ENCODE data around the gene AMHR2. TPM values are rescaled to one million over a fixed set of nuclear protein-coding genes. Genes with fewer than 3 reads are reported as not detected.
"Not testable (repeated sequence)": the region's sequence is repeated elsewhere in the genome, so short reads cannot be mapped to it uniquely, and the experiment has no call there.

The AMHR2 gene
- total RNA-seq, 3 donors from 2014 or later (not counting 1 experiment from before 2014, with no cell fraction given), result not detected

DNA sequence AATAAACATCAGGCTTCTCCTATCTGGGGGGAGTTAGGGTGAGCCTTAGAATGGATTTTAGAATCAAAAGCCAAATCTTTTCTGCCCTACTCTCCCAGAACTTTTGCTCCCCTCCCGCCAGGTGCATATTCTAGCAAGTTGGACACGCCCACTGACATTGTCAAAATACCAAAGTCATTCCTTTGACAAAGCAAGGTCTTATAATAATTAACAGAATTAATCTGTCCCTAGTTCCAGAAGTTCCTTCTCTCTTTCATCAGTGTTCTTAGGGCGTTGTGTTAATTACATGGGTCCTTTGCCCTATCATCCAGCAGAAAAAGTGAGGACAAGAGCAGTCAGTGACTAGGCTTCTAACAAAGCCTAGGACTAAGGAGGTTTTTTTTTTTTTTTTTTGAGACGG, 20.3 kb downstream of the AMHR2 start:
- H3K36me3 Mint-ChIP-seq, result no peaks in the 10 kb centered on the region
- Histone ChIP-seq H3K27me3 (ENCODE audit: control insufficient read depth, insufficient read depth, low read length) (no peaks in the 10 kb centered on the region), H3K4me3 (ENCODE audit: low read length) (no peak overlapping the region), H3K27ac (ENCODE audit: low read length) (no peak overlapping the region), H3K9me3 (ENCODE audit: control insufficient read depth, insufficient read depth, low read length) (no peaks in the 10 kb centered on the region), H3K4me1 (ENCODE audit: control insufficient read depth, insufficient read depth, low read length) (peaks cover 36% of the 10 kb centered on the region), H3K36me3 (ENCODE audit: control insufficient read depth, insufficient read depth, low read length) (peaks cover 33% of the 10 kb centered on the region)
- ATAC-seq (no peak), DNase-seq (no peak)
- TF ChIP-seq, protein P1, sequence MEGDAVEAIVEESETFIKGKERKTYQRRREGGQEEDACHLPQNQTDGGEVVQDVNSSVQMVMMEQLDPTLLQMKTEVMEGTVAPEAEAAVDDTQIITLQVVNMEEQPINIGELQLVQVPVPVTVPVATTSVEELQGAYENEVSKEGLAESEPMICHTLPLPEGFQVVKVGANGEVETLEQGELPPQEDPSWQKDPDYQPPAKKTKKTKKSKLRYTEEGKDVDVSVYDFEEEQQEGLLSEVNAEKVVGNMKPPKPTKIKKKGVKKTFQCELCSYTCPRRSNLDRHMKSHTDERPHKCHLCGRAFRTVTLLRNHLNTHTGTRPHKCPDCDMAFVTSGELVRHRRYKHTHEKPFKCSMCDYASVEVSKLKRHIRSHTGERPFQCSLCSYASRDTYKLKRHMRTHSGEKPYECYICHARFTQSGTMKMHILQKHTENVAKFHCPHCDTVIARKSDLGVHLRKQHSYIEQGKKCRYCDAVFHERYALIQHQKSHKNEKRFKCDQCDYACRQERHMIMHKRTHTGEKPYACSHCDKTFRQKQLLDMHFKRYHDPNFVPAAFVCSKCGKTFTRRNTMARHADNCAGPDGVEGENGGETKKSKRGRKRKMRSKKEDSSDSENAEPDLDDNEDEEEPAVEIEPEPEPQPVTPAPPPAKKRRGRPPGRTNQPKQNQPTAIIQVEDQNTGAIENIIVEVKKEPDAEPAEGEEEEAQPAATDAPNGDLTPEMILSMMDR (IDR thresholded peaks at IDR 0.05), result no peak
- H3K27me3 Mint-ChIP-seq (ENCODE audit: low read depth in 2 of 2), result no peaks in the 10 kb centered on the region
- H3K27ac Mint-ChIP-seq, result peak overlapping the region; percentile 94 to 96
- peak overlapping the region; percentile 59 for H3K4me3 Mint-ChIP-seq
- no peaks in the 10 kb centered on the region for H3K9me3 Mint-ChIP-seq
- WGBS (ENCODE audit: insufficient coverage), result 97% methylated on average over 3 of the region's 4 CpGs
- intact Hi-C loops (cut with micrococcal nuclease), result no loop called here
- peaks cover 42 to 60% of the 10 kb centered on the region in 2 donors for H3K4me1 Mint-ChIP-seq

DNA sequence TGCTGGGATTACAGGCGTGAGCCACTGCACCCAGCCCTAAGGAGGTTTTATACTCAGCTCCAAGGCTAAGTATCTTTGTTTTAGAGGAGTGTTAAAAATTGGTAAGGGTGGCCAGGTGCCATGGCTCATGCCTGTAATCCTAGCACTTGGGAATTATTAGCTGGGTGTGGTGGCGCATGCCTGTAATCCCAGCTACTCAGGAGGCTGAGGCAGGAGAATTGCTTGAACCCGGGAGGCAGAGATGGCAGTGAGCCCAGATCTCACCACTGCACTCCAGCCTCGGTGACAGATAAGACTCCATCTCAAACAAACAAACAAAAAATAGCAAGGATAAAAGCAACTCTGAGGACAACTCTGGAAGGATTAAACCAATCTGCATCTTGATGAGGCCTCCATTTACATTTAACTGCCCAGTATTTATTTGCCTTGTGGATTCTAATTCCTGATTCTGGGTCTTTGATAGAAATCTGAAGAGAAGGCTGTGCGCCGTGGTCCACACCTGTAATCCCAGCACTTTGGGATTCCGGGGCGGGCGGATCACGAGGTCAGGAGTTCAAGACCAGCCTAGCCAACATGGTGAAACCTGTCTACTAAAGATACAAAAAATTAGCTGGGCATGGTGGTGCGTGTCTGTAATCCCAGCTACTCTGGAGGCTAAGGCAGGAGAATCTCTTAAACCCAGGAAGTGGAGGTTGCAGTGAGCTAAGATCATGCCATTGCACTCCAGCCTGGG, 21.1 kb downstream of the AMHR2 start:
- Mint-ChIP-seq H3K27ac (peak overlapping the region; percentile 51 to 94), H3K4me1 (peaks cover 42 to 60% of the 10 kb centered on the region in 2 donors)
- H3K36me3 Mint-ChIP-seq; H3K9me3 Mint-ChIP-seq; H3K27ac ChIP-seq (ENCODE audit: low read length); H3K4me3 ChIP-seq (ENCODE audit: low read length); intact Hi-C loops (cut with micrococcal nuclease); H3K27me3 ChIP-seq (ENCODE audit: control insufficient read depth, insufficient read depth, low read length); DNase-seq; H3K9me3 ChIP-seq (ENCODE audit: control insufficient read depth, insufficient read depth, low read length); H3K4me3 Mint-ChIP-seq; ATAC-seq; H3K27me3 Mint-ChIP-seq (ENCODE audit: low read depth in 2 of 2): not testable (repeated sequence)
- H3K36me3 ChIP-seq (ENCODE audit: control insufficient read depth, insufficient read depth, low read length), result peaks cover 33% of the 10 kb centered on the region
- H3K4me1 ChIP-seq (ENCODE audit: control insufficient read depth, insufficient read depth, low read length), result peaks cover 36% of the 10 kb centered on the region
- 96% methylated on average over 10 of the region's 11 CpGs for WGBS (ENCODE audit: insufficient coverage)

DNA sequence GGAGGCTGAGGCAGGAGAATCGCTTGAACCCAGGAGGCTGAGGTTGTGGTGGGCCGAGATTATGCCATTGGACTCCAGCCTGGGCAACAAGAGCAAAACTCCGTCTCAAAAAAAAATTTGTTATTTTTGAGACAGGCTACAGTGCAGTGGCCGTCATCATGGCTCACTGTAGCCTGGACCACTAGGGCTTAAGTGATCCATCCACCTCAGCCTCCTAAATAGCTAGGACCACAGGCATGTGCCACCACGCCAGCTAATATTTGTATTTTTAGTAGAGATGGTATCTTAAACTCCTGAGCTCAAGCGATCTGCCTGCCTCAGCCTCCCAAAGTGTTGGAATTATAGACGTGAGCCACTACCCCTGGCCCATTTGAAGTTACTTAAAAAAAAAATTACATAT, 27.3 kb downstream of the AMHR2 start:
- Mint-ChIP-seq H3K27me3 (ENCODE audit: low read depth in 2 of 2) (no peaks in the 10 kb centered on the region), H3K36me3 (peaks cover 25% of the 10 kb centered on the region), H3K27ac (peak overlapping the region in 1 of 2 donors; percentile 46), H3K9me3 (no peaks in the 10 kb centered on the region), H3K4me1 (peaks cover 42 to 47% of the 10 kb centered on the region in 2 donors), H3K4me3 (no peak overlapping the region)
- peaks cover 4% of the 10 kb centered on the region for H3K4me1 ChIP-seq (ENCODE audit: control insufficient read depth, insufficient read depth, low read length)
- H3K9me3 ChIP-seq (ENCODE audit: control insufficient read depth, insufficient read depth, low read length), result no peaks in the 10 kb centered on the region
- TF ChIP-seq, protein P1 (IDR thresholded peaks at IDR 0.05), result no peak
- no peaks in the 10 kb centered on the region for H3K27me3 ChIP-seq (ENCODE audit: control insufficient read depth, insufficient read depth, low read length)
- no peak overlapping the region for H3K27ac ChIP-seq (ENCODE audit: low read length)
- intact Hi-C loops (cut with micrococcal nuclease), result loop anchor here (1.0 to 2.0 kb wide), 2 partner anchors 10 to 50 kb away; partner anchors contain the start of genes PRR13 and TARBP2
- H3K36me3 ChIP-seq (ENCODE audit: control insufficient read depth, insufficient read depth, low read length), result peaks cover 28% of the 10 kb centered on the region
- no peak for DNase-seq
- 93% methylated on average over 4 of the region's 7 CpGs for WGBS (ENCODE audit: insufficient coverage)
- no peak for ATAC-seq
- no peak overlapping the region for H3K4me3 ChIP-seq (ENCODE audit: low read length)

DNA sequence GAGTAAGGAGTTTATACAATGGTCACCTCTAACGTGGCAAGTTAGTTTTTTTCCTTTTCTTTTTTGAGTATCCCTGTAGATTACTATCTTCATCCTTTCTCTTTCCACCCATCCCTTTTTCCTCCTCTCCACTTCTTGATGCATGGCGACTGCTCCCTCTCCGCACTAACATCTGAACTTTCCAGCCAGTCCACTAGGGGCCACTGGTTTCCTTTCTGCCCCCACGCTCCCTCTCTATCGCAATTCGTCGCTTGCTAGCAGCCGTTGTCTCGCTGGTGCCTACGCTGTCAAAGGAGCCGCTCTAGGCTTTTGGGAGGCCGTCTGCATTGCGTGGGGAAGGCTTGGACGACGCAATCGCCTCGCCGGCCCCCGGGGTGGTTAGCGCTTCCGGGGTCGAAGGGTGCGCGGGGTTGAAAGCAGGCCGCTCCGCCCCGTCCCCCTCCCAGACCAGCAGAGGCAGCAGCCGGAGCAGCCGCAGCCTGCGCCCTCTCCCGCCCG, 28.1 kb downstream of the AMHR2 start, which contains the start of gene PCBP2:
PCBP2 (plus strand) TSS at position 442 of the 498 bp plus-strand sequence. CDS start 2,699 bp downstream, outside the sequence.
- intact Hi-C loops (cut with micrococcal nuclease), result loop anchor here (1.0 to 2.0 kb wide), 3 partner anchors 10 to 57 kb away; partner anchors contain the start of genes PRR13 and TARBP2
- Mint-ChIP-seq H3K9me3 (no peaks in the 10 kb centered on the region), H3K27ac (peak within 1 kb of the TSS; percentile 81 to 86), H3K4me3 (peak within 1 kb of the TSS; percentile 88), H3K36me3 (peaks cover 25% of the 10 kb centered on the region), H3K27me3 (ENCODE audit: low read depth in 2 of 2) (no peaks in the 10 kb centered on the region), H3K4me1 (peaks cover 34 to 39% of the 10 kb centered on the region in 2 donors)
- 0% methylated on average over 27 of the region's 32 CpGs for WGBS (ENCODE audit: insufficient coverage)
- peaks cover 32% of the 10 kb centered on the region for H3K36me3 ChIP-seq (ENCODE audit: control insufficient read depth, insufficient read depth, low read length)
- no peaks in the 10 kb centered on the region for H3K9me3 ChIP-seq (ENCODE audit: control insufficient read depth, insufficient read depth, low read length)
- peak within 1 kb of the TSS; percentile 97 for H3K4me3 ChIP-seq (ENCODE audit: low read length)
- TF ChIP-seq, protein P1 (IDR thresholded peaks at IDR 0.05), result peak; percentile 85
- ATAC-seq (peak; percentile 89 to 96 (median 90)), DNase-seq (peak; percentile 93 to 99)
- H3K27me3 ChIP-seq (ENCODE audit: control insufficient read depth, insufficient read depth, low read length), result no peaks in the 10 kb centered on the region
- peak within 1 kb of the TSS; percentile 95 for H3K27ac ChIP-seq (ENCODE audit: low read length)
- peaks cover 4% of the 10 kb centered on the region for H3K4me1 ChIP-seq (ENCODE audit: control insufficient read depth, insufficient read depth, low read length)

Data from natural killer cell (primary cell).